Measurements from ENCODE around the gene TSPAN31. TPM values are rescaled to one million over a fixed set of nuclear protein-coding genes. Genes with fewer than 3 reads are reported as not detected.

Gene TSPAN31
- total RNA-seq, 3 donors from 2014 or later = 55.5 to 107 (median 73.1) TPM

DNA sequence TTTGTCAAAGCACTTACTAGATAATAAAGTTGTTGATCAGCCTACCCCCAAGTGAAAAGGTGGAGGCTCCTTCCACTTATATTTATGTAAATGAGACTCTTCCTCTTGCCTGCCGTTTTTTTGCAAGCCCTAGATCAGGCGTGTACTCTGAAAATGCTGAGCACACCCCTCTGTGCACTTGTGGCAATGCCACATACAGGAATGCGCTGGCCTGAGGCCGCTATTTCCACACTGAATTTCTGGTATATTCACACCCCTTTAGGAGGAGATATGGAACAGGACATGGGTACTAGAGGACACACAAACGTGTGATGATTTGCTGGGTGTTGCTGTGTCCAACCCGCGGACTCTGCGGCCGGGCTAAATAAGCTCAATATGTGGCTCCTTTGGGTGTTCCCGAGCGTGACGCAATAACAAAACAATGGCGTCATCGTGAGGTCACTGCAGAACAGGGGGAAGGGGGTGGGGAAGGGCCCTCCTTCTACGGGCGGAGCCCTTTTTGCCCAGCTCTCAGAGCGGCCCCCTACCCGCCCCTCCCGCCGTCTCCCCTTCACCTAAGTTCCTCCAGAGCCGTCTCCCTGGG is 554 bp upstream of the TSPAN31 start:
- TF ChIP-seq POLR2AphosphoS5 (IDR thresholded peaks at IDR 0.05) = peak in 2 of 3 donors; percentile 38 to 50
- TF ChIP-seq, protein P1, sequence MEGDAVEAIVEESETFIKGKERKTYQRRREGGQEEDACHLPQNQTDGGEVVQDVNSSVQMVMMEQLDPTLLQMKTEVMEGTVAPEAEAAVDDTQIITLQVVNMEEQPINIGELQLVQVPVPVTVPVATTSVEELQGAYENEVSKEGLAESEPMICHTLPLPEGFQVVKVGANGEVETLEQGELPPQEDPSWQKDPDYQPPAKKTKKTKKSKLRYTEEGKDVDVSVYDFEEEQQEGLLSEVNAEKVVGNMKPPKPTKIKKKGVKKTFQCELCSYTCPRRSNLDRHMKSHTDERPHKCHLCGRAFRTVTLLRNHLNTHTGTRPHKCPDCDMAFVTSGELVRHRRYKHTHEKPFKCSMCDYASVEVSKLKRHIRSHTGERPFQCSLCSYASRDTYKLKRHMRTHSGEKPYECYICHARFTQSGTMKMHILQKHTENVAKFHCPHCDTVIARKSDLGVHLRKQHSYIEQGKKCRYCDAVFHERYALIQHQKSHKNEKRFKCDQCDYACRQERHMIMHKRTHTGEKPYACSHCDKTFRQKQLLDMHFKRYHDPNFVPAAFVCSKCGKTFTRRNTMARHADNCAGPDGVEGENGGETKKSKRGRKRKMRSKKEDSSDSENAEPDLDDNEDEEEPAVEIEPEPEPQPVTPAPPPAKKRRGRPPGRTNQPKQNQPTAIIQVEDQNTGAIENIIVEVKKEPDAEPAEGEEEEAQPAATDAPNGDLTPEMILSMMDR (IDR thresholded peaks at IDR 0.05) = no peak
- no peak for TF ChIP-seq POLR2A (IDR thresholded peaks at IDR 0.05)
- intact Hi-C loops (cut with DNase I; ENCODE audit: low total_unique reads) = no loop called here
- H3K27ac ChIP-seq = peak overlapping the region; percentile 99 to 100
- peaks cover 0 to 8% of the 10 kb centered on the region in 2 donors for H3K4me1 ChIP-seq
- H3K27me3 ChIP-seq = peaks cover 0 to 3% of the 10 kb centered on the region in 2 donors
- peak overlapping the region; percentile 86 to 87 (median 87) for H3K4me3 ChIP-seq
- DNase-seq (ENCODE audit: low spot score in 2 of 2) = peak; percentile 66 to 77
- no peaks in the 10 kb centered on the region for H3K36me3 ChIP-seq
- no peaks in the 10 kb centered on the region for H3K9me3 ChIP-seq

DNA sequence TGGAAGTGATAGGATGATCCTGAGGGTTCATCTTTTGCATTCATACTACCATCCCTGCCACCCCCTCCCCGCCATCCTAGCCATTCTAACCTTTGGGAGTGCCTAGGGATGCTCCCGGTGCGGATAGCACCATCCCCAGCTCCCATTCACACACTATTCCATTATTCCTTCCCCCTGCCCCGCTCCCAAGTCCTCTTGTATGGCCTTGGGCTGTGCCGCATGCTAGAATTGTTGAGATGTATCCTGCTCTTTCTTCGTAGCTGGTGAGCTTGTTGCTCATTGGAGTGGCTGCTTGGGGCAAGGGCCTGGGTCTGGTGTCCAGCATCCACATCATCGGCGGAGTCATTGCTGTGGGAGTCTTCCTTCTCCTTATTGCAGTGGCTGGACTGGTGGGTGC is 644 bp downstream of the TSPAN31 start:
- Histone ChIP-seq H3K36me3 (no peaks in the 10 kb centered on the region), H3K9me3 (no peaks in the 10 kb centered on the region), H3K4me1 (peaks cover 0 to 8% of the 10 kb centered on the region in 2 donors), H3K27ac (peak overlapping the region; percentile 99 to 100), H3K27me3 (no peaks in the 10 kb centered on the region), H3K4me3 (peak overlapping the region; percentile 86 to 87 (median 87))
- DNase-seq (ENCODE audit: low spot score in 2 of 2) = no peak
- TF ChIP-seq POLR2AphosphoS5 (IDR thresholded peaks at IDR 0.05) (no peak), POLR2A (IDR thresholded peaks at IDR 0.05) (no peak)
- TF ChIP-seq, protein P1 (IDR thresholded peaks at IDR 0.05) = no peak
- intact Hi-C loops (cut with DNase I; ENCODE audit: low total_unique reads) = no loop called here

DNA sequence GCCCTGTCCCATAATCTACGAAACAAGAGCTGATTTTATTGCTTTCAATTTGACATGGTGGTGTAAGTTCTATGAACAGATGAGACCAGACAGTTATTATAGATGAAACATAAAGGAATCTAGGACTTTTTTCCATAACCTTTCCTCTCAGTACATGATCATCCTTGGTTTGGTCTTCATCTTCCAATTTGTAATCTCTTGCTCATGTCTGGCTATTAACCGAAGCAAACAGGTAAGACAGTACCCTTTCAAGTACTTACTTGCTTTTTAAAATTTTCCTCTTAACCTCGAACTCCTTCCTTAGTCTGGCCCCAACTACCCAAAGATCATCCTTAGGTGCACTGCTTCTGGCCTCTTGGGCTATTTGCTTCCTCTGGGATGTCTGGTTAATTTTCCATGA is 1.2 kb downstream of the TSPAN31 start:
- intact Hi-C loops (cut with DNase I; ENCODE audit: low total_unique reads) = no loop called here
- Histone ChIP-seq H3K27ac (peak overlapping the region; percentile 9 to 99), H3K36me3 (no peaks in the 10 kb centered on the region), H3K27me3 (no peaks in the 10 kb centered on the region), H3K4me3 (peak overlapping the region in 1 of 3 donors; percentile 87), H3K4me1 (peaks cover 0 to 10% of the 10 kb centered on the region in 2 donors), H3K9me3 (no peaks in the 10 kb centered on the region)
- DNase-seq (ENCODE audit: low spot score in 2 of 2) = no peak
- TF ChIP-seq POLR2A (IDR thresholded peaks at IDR 0.05) = no peak
- no peak for TF ChIP-seq POLR2AphosphoS5 (IDR thresholded peaks at IDR 0.05)
- TF ChIP-seq, protein P1 (IDR thresholded peaks at IDR 0.05) = no peak

DNA sequence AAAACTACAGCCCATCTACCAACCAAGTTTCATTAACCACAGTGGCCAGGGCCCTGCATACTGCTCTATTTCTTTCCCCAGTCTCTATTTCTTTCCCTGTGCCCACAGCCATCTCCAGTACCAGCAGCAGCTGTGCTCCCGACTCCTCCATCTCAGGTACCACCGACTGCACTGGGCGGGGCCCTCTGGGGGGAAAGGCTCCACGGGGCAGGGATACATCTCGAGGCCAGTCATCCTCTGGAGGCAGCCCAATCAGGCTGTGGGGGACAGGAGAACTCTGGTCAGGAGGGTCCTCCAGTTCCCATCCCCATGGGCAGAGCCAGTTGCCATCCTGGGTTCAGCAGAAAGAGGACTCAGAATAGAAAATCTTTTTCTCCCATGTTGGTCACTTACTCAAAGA is 4.2 kb downstream of the TSPAN31 start:
- no peaks in the 10 kb centered on the region for H3K27me3 ChIP-seq
- intact Hi-C loops (cut with DNase I; ENCODE audit: low total_unique reads) = no loop called here
- H3K4me3 ChIP-seq = no peak overlapping the region
- H3K9me3 ChIP-seq = no peaks in the 10 kb centered on the region
- H3K4me1 ChIP-seq = peaks cover 0 to 17% of the 10 kb centered on the region in 2 donors
- TF ChIP-seq POLR2A (IDR thresholded peaks at IDR 0.05) (no peak), POLR2AphosphoS5 (IDR thresholded peaks at IDR 0.05) (no peak)
- TF ChIP-seq, protein P1 (IDR thresholded peaks at IDR 0.05) = no peak
- no peak overlapping the region for H3K27ac ChIP-seq
- DNase-seq (ENCODE audit: low spot score in 2 of 2) = no peak
- H3K36me3 ChIP-seq = no peaks in the 10 kb centered on the region

DNA sequence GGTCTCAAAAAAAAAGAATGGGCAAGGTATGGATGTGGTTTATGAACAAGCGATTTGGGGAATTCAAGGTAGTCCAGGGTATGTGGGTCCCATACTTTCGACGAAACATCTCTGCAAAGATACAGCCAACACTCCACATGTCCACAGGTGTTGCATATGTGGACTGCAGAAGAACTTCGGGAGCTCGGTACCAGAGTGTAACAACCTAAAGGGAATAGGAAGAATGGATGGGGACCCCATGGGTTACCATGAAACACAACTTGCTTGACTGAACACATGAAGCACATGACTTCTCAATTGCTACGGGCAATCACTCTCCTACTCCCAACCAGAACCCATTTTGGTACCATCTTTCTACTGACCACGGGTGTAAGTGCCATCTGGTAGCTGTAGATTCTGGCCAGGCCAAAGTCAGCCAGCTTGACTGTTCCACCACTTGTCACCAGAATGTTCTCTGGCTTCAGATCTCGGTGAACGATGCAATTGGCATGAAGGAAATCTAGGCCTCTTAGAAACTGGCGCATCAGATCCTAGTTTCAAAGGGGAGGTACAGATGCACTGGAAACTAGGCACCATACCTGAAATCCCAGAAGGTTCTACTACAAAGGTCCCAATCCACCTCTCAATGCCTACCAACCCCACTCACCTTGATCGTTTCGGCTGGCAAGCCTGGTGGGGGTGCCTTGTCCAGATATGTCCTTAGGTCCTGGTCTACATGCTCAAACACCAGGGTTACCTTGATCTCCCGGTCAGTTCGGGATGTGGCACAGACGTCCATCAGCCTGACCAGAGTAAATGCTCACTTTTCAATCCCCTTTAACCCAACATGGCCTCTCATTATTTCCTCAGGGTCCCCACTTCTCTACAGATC is 6.0 kb downstream of the TSPAN31 start:
- H3K9me3 ChIP-seq = no peaks in the 10 kb centered on the region
- TF ChIP-seq POLR2AphosphoS5 (IDR thresholded peaks at IDR 0.05) = no peak
- TF ChIP-seq POLR2A (IDR thresholded peaks at IDR 0.05) = no peak
- TF ChIP-seq, protein P1 (IDR thresholded peaks at IDR 0.05) = no peak
- H3K36me3 ChIP-seq = no peaks in the 10 kb centered on the region
- peak overlapping the region; percentile 89 to 94 for H3K27ac ChIP-seq
- no peaks in the 10 kb centered on the region for H3K27me3 ChIP-seq
- no peak for DNase-seq (ENCODE audit: low spot score in 2 of 2)
- H3K4me3 ChIP-seq = peak overlapping the region; percentile 68 to 85 (median 68)
- intact Hi-C loops (cut with DNase I; ENCODE audit: low total_unique reads) = no loop called here
- H3K4me1 ChIP-seq = peaks cover 0 to 14% of the 10 kb centered on the region in 2 donors
